Nephron (organoid): Measurements from ENCODE around the gene ANKRD33B.
A peak's percentile ranks its signal among the peaks of the same experiment; 100 is the strongest.

Source experiments
- H3K27ac Mint-ChIP-seq, 3 experiments: 2 replicates each; pipeline ENCODE4 v1.8.0; 2020; ENCODE audit warnings: mixed read lengths in 3 of 3, mild to moderate bottlenecking in 2 of 3, moderate library complexity in 1 of 3
- H3K27me3 Mint-ChIP-seq: 2 replicates; pipeline ENCODE4 v1.8.0; 2021; ENCODE audit warnings: low read depth, mild to moderate bottlenecking, moderate library complexity, mixed read lengths
- H3K36me3 Mint-ChIP-seq: 2 replicates; pipeline ENCODE4 v1.8.0; 2020; ENCODE audit warnings: low read depth, mixed read lengths
- H3K4me1 Mint-ChIP-seq: 2 replicates; pipeline ENCODE4 v1.8.0; 2020; ENCODE audit warnings: mixed read lengths
- H3K4me3 Mint-ChIP-seq, 3 experiments: 2 replicates each; pipeline ENCODE4 v1.8.0; 2020; ENCODE audit warnings: mild to moderate bottlenecking in 3 of 3, mixed read lengths in 3 of 3, moderate library complexity in 2 of 3
- H3K9me3 Mint-ChIP-seq: 2 replicates; pipeline ENCODE4 v1.8.0; 2020; ENCODE audit warnings: mixed read lengths
- TF ChIP-seq, protein P1 (sequence below), 3 experiments: fragments of 200-600 bp; sonication (generic); IDR thresholded peaks; one replicate each; pipeline ENCODE4 v1.5.0; 2021; ENCODE audit warnings: antibody characterized with exemption in 3 of 3; ENCODE audit not compliant: unreplicated experiment in 3 of 3

Gene ANKRD33B

DNA sequence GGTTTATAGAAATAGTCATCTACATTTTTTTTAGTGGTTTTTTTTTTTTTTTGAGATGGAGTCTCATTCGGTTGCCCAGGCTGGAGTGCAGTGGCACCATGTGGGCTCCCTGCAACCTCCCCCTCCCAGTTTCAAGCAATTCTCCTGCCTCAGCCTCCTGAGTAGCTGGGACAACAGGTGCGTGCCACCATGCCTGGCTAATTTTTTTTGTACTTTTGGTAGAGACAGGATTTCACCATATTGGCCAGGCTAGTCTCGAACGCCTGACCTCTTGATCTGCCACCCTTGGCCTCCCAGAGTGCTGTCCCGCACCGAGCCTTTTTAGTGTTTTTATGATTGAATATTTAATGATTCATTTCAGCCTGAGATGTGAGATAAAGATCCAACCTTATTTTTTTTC, 27.3 kb downstream of the ANKRD33B start:
- peaks cover 10% of the 10 kb centered on the region for H3K27me3 Mint-ChIP-seq
- H3K4me1 Mint-ChIP-seq = peaks cover 17% of the 10 kb centered on the region
- H3K9me3 Mint-ChIP-seq = peaks cover 5% of the 10 kb centered on the region
- no peak overlapping the region for H3K27ac Mint-ChIP-seq
- TF ChIP-seq, protein P1, sequence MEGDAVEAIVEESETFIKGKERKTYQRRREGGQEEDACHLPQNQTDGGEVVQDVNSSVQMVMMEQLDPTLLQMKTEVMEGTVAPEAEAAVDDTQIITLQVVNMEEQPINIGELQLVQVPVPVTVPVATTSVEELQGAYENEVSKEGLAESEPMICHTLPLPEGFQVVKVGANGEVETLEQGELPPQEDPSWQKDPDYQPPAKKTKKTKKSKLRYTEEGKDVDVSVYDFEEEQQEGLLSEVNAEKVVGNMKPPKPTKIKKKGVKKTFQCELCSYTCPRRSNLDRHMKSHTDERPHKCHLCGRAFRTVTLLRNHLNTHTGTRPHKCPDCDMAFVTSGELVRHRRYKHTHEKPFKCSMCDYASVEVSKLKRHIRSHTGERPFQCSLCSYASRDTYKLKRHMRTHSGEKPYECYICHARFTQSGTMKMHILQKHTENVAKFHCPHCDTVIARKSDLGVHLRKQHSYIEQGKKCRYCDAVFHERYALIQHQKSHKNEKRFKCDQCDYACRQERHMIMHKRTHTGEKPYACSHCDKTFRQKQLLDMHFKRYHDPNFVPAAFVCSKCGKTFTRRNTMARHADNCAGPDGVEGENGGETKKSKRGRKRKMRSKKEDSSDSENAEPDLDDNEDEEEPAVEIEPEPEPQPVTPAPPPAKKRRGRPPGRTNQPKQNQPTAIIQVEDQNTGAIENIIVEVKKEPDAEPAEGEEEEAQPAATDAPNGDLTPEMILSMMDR (IDR thresholded peaks at IDR 0.05; ENCODE audit: unreplicated experiment in 3 of 3) = no peak
- H3K4me3 Mint-ChIP-seq = no peak overlapping the region
- no peaks in the 10 kb centered on the region for H3K36me3 Mint-ChIP-seq

DNA sequence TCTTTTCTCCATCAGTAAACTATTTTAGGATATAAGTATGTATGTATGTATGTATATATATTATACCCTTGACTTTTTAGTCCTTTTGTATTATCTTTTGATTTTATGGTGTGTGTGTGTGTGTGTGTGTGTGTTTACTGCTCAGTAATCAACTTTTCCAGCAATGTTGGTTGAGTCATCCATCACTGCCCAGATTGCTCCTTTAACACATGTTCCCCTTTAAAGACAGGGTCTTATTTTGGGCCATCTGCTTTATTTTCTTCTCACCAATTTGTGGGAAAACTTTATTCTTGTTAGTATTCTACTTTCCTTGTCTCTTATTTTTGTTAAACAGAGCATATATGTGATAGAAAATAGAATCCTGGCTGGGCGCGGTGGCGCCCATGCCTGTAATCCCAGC, 28.1 kb downstream of the ANKRD33B start:
- Mint-ChIP-seq H3K4me3 (no peak overlapping the region), H3K27ac (no peak overlapping the region), H3K9me3 (peaks cover 7% of the 10 kb centered on the region), H3K27me3 (peaks cover 6% of the 10 kb centered on the region), H3K36me3 (no peaks in the 10 kb centered on the region), H3K4me1 (peaks cover 20% of the 10 kb centered on the region)
- TF ChIP-seq, protein P1 (IDR thresholded peaks at IDR 0.05; ENCODE audit: unreplicated experiment in 3 of 3) = no peak

DNA sequence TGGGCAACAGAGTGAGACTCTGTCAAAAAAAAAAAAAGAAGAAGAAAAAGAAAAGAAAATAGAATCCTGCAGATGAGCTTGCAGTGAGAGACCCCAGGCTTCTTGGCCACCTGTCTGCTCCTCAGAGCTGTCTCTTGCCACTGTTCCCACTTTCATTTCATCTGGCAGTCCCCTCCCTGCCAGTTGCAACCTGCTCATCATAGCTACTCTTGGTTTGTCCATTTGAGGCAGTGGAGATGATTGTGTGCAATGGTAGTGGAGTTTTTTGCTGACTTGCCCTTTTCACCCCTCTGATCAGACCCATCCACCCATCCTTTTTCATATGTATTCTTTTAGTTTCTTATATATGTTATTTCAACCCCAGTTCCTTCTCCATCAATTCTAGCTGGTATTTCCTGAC, 28.7 kb downstream of the ANKRD33B start:
- TF ChIP-seq, protein P1 (IDR thresholded peaks at IDR 0.05; ENCODE audit: unreplicated experiment in 3 of 3) = no peak
- Mint-ChIP-seq H3K27ac (no peak overlapping the region), H3K36me3 (no peaks in the 10 kb centered on the region), H3K4me3 (no peak overlapping the region), H3K9me3 (peaks cover 8% of the 10 kb centered on the region), H3K4me1 (peaks cover 20% of the 10 kb centered on the region), H3K27me3 (peaks cover 6% of the 10 kb centered on the region)

DNA sequence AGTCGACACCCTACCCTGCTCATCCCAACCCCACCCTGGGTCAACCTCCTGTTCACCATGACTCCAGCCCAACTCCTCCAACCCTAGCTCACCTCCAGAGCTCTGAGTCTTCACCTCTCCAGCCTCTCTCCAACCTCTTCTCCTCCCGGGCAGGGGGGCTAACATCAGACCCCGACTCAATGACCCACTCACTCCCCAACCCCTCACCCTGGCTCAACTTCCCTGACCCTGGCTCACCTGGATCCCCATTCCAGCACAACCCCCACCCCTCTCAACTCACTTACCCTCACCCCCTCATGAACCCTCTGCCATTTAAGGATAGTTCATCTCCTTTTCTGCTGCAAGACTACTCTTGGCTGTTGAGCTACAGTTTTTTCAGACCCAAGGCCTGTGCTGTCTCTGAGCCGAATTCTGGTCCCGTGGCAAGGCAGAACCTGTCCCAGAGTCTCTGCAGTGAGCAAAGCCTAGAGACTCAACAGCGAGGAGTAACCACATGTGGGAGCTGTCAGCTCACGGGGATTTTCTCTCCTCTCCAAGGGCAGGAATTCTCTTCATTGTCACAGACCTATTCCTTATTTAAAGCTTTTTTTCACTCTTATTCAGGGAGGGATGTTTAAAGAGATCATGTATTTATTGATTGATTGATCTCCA, 29.8 kb downstream of the ANKRD33B start:
- Mint-ChIP-seq H3K27me3 (peaks cover 6% of the 10 kb centered on the region), H3K9me3 (peaks cover 12% of the 10 kb centered on the region), H3K4me1 (peaks cover 20% of the 10 kb centered on the region), H3K27ac (no peak overlapping the region), H3K4me3 (no peak overlapping the region), H3K36me3 (no peaks in the 10 kb centered on the region)
- TF ChIP-seq, protein P1 (IDR thresholded peaks at IDR 0.05; ENCODE audit: unreplicated experiment in 3 of 3) = no peak

DNA sequence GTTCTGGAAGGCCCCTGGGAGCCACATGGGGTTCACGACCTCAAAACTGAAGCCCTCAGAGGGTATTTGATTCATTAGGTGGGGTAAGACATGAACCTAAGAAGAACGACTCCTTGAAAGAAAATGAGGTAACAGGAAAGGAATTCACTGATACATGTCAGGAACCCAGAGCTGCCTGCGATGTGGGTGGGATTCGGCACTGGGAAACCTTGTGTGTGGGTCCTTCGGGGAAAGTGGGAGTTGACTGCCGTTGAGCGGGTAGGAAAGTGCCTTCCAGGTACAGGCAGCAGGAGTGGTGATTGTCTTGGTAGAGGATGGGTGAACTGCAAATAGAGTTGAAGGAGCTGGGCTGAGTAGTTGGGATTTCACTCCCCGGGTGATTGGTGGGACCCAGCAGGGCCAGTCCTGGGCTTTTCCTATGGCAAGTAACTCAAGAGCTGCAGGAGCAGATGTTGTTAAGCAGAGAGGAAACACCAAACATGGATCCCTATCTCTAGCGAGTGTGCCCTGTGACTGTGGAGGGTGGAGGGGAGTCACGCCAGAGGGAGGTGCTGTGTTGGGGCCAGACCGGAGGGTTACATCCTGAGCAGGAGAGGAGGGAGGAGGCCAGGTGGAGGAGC, 30.8 kb downstream of the ANKRD33B start:
- H3K4me3 Mint-ChIP-seq = no peak overlapping the region
- peaks cover 13% of the 10 kb centered on the region for H3K9me3 Mint-ChIP-seq
- H3K36me3 Mint-ChIP-seq = no peaks in the 10 kb centered on the region
- peaks cover 6% of the 10 kb centered on the region for H3K27me3 Mint-ChIP-seq
- TF ChIP-seq, protein P1 (IDR thresholded peaks at IDR 0.05; ENCODE audit: unreplicated experiment in 3 of 3) = no peak
- H3K27ac Mint-ChIP-seq = peak overlapping the region in 1 of 3 experiments; percentile 37
- H3K4me1 Mint-ChIP-seq = peaks cover 20% of the 10 kb centered on the region

DNA sequence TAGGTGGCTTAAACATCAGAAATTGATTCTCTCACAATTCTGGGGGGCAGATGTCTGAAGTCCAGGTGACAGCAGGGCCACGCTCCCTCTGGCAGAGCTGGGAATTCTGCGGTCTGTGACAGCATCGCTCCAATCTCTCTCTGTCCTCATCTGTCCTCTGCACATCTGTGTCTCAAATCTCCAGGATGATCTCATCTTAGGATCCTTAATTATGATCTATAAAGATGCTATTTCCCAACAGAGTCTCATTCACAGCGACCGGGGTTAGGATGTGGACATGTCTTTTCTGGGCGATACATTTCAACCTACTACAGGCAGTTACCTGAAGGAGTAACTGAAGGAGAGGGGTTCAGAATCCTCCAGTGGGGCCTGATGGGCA, 31.4 kb downstream of the ANKRD33B start:
- Mint-ChIP-seq H3K4me1 (peaks cover 24% of the 10 kb centered on the region), H3K27me3 (peaks cover 6% of the 10 kb centered on the region), H3K4me3 (no peak overlapping the region), H3K36me3 (no peaks in the 10 kb centered on the region), H3K9me3 (peaks cover 13% of the 10 kb centered on the region), H3K27ac (no peak overlapping the region)
- TF ChIP-seq, protein P1 (IDR thresholded peaks at IDR 0.05; ENCODE audit: unreplicated experiment in 3 of 3) = no peak
